ENCODE data around the gene PXDN. TPM values are rescaled to one million over a fixed set of nuclear protein-coding genes. Genes with fewer than 3 reads are reported as not detected.

The PXDN gene
- total and polyA plus RNA-seq, 7 donors: 4.1 to 15.4 (median 9.4) TPM

DNA sequence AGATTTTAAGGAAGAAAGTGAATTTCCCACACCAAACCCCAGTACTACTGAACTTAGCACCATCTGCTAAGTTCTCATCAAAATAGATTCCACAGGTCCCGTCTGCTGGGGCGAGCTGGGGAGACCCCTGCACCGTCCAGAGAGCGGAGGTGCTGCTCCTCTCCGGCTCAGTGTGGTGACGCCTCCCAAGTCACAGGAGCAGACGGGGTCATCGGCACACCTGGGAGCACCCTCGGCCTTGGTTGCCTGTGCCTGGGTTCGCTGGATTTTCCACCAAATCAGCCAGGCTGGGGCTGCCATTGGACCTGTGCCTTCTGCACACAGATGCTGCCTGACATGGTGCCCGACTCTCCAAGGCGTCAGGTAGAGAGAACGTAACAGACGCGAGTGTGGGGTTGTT is 141.3 kb downstream of the PXDN start:
- Histone ChIP-seq H3K4me3 (no peak overlapping the region), H3K27ac (no peak overlapping the region), H3K27me3 (ENCODE audit: insufficient read depth in 3 of 3, low read length in 2 of 3) (peaks cover 0 to 63% (median 5%) of the 10 kb centered on the region in 3 donors), H3K4me1 (peaks cover 5% of the 10 kb centered on the region), H3K36me3 (ENCODE audit: insufficient read depth in 1 of 2, low read depth in 1 of 2) (no peaks in the 10 kb centered on the region), H3K9me3 (no peaks in the 10 kb centered on the region)
- WGBS, 3 donors: 81 to 92% (median 85%) methylated on average over 15 of the region's 15 CpGs
- DNase-seq: no peak
- ATAC-seq: no peak
- intact Hi-C loops (cut with DNase I): no loop called here
- no peak for TF ChIP-seq CTCF (IDR thresholded peaks at IDR 0.05)

DNA sequence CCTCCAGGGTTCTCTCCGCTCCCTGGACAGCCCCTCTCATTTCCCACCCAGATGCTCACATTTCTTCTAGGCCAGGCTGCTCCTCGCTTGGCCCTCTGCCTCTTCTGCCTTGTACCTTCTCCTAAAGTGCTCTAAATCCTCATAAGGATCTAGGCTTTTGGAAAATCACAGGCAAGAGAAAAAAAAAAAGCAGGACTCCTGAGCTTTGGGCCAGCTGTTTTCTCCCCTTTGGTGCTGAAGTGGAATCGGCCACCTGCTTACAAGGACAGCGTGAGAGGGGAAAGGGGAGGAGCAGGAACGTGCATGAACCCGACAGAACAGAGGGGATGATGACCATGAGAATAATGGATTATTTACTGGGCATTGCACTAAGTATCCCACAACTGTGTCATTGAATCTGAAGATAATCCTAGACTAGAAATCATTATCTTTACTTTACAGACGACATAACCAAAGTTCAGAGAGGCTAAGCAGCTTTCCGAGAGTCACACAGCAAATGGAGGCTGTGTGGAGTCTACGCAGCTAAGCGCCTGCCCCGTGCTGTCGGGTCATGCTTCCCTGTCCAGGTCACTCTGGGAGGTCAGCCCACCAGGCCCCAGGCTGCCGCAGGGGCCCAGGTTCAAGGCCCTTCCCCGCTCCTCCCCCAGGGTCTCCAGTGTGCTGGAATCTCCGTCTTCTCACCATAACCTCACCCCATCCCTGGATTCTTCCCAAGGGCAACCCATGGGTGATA is 141.9 kb downstream of the PXDN start:
- Histone ChIP-seq H3K36me3 (ENCODE audit: insufficient read depth in 1 of 2, low read depth in 1 of 2) (no peaks in the 10 kb centered on the region), H3K4me3 (no peak overlapping the region), H3K27ac (no peak overlapping the region), H3K9me3 (no peaks in the 10 kb centered on the region), H3K4me1 (peaks cover 5% of the 10 kb centered on the region), H3K27me3 (ENCODE audit: insufficient read depth in 3 of 3, low read length in 2 of 3) (peaks cover 0 to 65% (median 4%) of the 10 kb centered on the region in 3 donors)
- WGBS, 3 donors: 63 to 71% (median 69%) methylated on average over 15 of the region's 15 CpGs
- ATAC-seq (no peak), DNase-seq (no peak)
- no peak for TF ChIP-seq CTCF (IDR thresholded peaks at IDR 0.05)
- intact Hi-C loops (cut with DNase I): no loop called here

DNA sequence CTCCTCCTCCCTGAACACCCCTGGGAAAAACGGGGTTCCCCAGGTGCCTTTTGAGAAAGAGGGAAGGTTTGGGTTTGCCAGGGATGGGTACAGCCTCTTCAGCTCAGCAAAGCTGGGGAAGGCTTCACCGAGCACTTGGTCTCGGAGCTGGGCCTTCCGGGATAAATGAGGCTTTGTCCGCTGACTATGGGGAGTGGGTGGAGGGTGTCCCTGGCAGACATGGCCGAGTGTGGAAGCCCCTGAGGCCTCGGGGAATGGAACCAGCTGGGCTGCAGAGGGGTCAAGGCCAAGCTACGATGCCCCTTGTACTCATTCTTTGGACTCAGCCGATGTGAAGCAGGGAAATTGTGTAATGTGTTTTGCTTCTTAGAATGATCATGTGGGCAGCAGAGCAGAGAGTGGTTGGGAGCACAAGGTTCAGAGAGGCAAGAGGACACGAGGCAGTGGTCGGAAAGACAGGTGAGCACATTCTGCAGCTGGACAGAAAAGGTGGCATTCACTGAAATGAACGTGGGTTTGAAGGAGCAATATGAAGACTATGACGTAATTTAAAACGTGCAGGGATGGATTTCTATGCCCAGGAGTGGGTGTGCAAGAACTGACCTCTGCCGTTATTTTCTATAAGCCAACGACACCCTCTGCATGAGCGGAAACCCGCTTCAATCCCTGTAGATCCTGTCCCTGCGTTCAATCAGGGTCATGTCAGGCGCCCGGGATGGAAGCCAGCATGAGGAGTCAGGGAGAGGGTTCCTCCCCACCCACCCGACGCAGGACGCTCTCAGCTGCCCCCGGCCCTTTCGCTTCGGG is 142.6 kb downstream of the PXDN start:
- no peak for TF ChIP-seq CTCF (IDR thresholded peaks at IDR 0.05)
- no peak for DNase-seq
- intact Hi-C loops (cut with DNase I): no loop called here
- Histone ChIP-seq H3K4me1 (peaks cover 5% of the 10 kb centered on the region), H3K27me3 (ENCODE audit: insufficient read depth in 3 of 3, low read length in 2 of 3) (peaks cover 0 to 65% (median 2%) of the 10 kb centered on the region in 3 donors), H3K27ac (no peak overlapping the region), H3K36me3 (ENCODE audit: insufficient read depth in 1 of 2, low read depth in 1 of 2) (no peaks in the 10 kb centered on the region), H3K9me3 (no peaks in the 10 kb centered on the region), H3K4me3 (no peak overlapping the region)
- ATAC-seq: peak in 1 of 4 donors; percentile 58
- WGBS, 3 donors: 29 to 42% (median 34%) methylated on average over 27 of the region's 27 CpGs

DNA sequence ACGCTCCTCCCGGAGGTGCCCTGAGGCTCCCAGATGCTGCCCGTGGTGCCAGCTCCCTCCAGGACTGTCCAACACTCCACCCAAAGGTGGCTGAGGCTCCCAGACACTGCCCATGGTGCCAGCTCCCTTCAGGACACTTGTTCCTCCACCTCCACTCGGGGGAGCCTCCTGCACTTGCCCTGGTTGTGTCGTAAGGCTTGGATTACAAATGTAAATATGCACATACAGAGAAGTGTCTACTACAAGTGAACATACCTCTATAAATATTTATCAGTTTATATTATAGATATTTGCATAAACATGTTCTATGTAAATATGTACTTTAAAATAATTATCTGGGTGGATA is 143.3 kb downstream of the PXDN start:
- WGBS, 3 donors: 58 to 82% (median 63%) methylated on average over 5 of the region's 5 CpGs
- Histone ChIP-seq H3K4me3 (no peak overlapping the region), H3K27ac (no peak overlapping the region), H3K9me3 (no peaks in the 10 kb centered on the region), H3K36me3 (ENCODE audit: insufficient read depth in 1 of 2, low read depth in 1 of 2) (no peaks in the 10 kb centered on the region), H3K27me3 (ENCODE audit: insufficient read depth in 3 of 3, low read length in 2 of 3) (peaks cover 0 to 61% (median 2%) of the 10 kb centered on the region in 3 donors), H3K4me1 (peaks cover 5% of the 10 kb centered on the region)
- ATAC-seq: no peak
- TF ChIP-seq CTCF (IDR thresholded peaks at IDR 0.05): no peak
- intact Hi-C loops (cut with DNase I): no loop called here
- no peak for DNase-seq
